ENCODE data around the gene FCRL5.

- TF ChIP-seq CTCF (tag by site-specific recombination; IDR thresholded peaks at IDR 0.05) (no peak), ZNF518A (tag by site-specific recombination; conservative IDR thresholded peaks at IDR 0.05; ENCODE audit: low read depth) (no peak), YY1 (tag by site-specific recombination; IDR thresholded peaks at IDR 0.05) (no peak), ZNF324 (tag by site-specific recombination; IDR thresholded peaks at IDR 0.05) (no peak)
These were observed 32.2 kb upstream of the FCRL5 start for GRCh38 chr1:157584503-157584902.
